ENCODE measurements around the gene PPP4R1.

- TF ChIP-seq CTCF (IDR thresholded peaks at IDR 0.05; ENCODE audit: poor library complexity, severe bottlenecking) (no peak), SMC3 (conservative IDR thresholded peaks at IDR 0.05; ENCODE audit: poor library complexity) (no peak), EP300 (conservative IDR thresholded peaks at IDR 0.05; ENCODE audit: poor library complexity, severe bottlenecking) (no peak), MXI1 (conservative IDR thresholded peaks at IDR 0.05; ENCODE audit: poor library complexity, severe bottlenecking) (no peak), EZH2 (IDR thresholded peaks at IDR 0.05; ENCODE audit: borderline replicate concordance, insufficient read depth, low read length, poor library complexity, severe bottlenecking) (no peak), TAF1 (IDR thresholded peaks at IDR 0.05; ENCODE audit: low read depth) (no peak), RAD21 (conservative IDR thresholded peaks at IDR 0.05) (no peak), POLR2AphosphoS5 (IDR thresholded peaks at IDR 0.05) (no peak), REST (IDR thresholded peaks at IDR 0.05; ENCODE audit: borderline replicate concordance) (no peak)
These were observed 15.0 kb downstream of the PPP4R1 start for GRCh38 chr18:9599328-9599727.

Data from neural cell (in vitro differentiated cells).